ENCODE results near the gene PRRT1.

GRCh38 chr6:32173051-32173727 lies 21.4 kb upstream of the PRRT1 start:
- TF ChIP-seq CTCF (IDR thresholded peaks at IDR 0.05) (no peak), POLR2A (IDR thresholded peaks at IDR 0.05) (no peak)
